CD4-positive, alpha-beta T cell treated with Interleukin-1 beta for 1 hour (primary cell): ENCODE measurements around the gene TYSND1.
"Not testable (repeated sequence)": the region's sequence is repeated elsewhere in the genome, so short reads cannot be mapped to it uniquely, and the experiment has no call there.

Source experiments
- DNase-seq, 2 donors: peaks; one replicate each; pipeline ENCODE4 v3.0.0-alpha.2; 2020 to 2022

TYSND1 gene, protein sequence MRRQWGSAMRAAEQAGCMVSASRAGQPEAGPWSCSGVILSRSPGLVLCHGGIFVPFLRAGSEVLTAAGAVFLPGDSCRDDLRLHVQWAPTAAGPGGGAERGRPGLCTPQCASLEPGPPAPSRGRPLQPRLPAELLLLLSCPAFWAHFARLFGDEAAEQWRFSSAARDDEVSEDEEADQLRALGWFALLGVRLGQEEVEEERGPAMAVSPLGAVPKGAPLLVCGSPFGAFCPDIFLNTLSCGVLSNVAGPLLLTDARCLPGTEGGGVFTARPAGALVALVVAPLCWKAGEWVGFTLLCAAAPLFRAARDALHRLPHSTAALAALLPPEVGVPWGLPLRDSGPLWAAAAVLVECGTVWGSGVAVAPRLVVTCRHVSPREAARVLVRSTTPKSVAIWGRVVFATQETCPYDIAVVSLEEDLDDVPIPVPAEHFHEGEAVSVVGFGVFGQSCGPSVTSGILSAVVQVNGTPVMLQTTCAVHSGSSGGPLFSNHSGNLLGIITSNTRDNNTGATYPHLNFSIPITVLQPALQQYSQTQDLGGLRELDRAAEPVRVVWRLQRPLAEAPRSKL

DNA sequence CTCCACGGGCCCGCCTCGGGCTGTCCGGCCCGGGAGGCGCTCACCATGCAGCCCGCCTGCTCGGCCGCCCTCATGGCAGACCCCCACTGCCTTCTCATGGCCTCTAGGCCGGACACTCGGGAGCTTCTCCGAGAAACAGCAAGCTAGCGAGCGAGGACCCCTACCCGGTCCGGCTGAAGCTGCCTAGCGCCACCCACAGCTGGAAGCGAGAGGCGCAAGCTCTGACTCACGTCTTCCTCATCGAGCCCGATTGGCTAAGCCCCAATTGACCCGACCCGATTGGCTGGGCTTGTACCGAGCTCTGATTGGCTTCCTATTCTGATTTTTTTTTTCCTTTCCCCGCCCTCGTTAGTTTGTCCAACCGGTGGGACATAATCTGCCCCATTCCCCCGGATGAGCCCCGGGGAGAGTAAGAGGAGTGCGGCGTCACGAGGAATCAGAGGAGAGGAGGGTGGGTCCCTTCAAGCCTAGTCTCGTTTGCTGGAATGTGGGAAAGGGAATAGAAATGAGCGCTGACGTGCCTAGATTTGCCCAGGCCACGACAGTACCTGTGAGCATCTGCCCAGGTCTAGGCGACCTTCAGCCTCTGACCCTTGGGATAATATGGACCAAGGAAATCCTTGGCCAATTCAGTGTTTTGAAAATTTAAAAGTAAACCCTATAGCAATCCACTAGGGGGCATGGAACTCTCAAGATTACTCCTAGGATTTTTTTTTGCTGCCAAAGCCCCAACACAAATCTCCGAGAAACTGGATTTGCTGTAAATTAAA lies at the start of gene TYSND1:
TYSND1 (minus strand) TSS at position 212 of the 770 bp plus-strand sequence; CDS start at position 98, 114 bp downstream.
- DNase-seq = peak; percentile 93 to 94

DNA sequence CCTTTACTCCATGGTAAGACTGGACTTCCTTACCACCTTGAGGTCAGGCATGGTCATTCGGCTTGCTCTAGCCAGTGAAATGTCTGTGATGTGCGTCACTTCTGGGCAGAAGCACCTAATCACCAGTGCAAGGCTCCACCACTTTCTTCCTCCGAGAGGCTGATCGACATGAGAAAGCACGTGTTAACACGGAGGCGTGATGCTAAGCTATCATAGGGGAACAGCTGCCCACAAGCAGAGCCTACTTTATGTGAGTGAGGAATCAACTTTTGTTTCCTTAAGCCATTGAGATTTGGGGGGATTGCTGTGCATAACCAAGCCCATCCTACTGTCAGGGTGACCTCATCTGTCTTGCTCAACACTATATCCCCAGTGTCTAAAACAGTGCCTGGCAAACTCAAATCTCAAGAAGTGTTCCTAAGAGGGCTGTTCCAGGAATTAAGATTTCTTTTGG lies 46.9 kb upstream of the TYSND1 start:
- no peak for DNase-seq

DNA sequence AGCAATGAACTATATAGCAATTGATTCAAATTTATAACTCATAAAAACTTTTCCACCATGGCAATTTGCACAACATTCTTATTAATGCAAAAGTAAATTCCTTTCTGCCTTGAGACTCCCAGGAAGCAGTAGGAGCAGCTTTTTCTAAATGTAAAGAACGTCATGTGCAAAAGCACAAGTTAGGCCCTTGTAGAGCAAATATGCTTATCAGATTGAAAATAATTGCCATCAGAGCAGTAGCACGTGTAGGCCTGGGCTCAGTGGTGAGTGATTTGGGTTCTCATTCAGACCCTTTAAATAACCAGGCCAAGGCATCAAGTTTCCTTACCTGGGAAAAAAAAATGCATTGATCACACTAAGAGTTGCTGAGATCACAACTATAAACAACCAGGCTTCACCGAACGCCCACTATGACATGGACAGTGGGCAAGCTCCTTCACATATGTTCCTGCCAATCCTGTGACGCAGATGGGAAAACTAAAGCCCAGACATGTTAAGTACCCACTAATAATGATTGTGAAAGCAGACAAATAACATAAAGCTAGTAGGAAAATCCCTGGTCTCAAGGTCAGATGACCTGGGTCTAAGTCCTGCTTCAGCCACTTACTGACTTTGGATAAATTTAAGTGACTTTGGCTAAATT lies 45.9 kb upstream of the TYSND1 start:
- DNase-seq = no peak

DNA sequence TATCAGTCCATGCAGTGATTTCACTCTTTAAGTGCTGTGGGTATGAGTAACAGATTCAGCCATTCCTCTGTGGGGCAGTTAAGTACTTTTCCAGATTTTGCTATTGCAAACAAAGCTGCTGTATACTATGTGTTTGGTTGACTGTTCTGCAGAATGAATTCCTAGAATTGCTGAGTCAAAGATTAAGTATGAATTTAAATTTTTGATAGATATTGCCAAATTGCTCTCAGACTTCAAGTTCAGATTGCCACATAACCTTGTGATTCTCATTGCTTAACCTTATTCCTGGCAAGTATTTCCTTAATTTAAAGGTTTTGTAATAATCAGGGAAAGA lies 45.4 kb upstream of the TYSND1 start:
- no peak for DNase-seq

DNA sequence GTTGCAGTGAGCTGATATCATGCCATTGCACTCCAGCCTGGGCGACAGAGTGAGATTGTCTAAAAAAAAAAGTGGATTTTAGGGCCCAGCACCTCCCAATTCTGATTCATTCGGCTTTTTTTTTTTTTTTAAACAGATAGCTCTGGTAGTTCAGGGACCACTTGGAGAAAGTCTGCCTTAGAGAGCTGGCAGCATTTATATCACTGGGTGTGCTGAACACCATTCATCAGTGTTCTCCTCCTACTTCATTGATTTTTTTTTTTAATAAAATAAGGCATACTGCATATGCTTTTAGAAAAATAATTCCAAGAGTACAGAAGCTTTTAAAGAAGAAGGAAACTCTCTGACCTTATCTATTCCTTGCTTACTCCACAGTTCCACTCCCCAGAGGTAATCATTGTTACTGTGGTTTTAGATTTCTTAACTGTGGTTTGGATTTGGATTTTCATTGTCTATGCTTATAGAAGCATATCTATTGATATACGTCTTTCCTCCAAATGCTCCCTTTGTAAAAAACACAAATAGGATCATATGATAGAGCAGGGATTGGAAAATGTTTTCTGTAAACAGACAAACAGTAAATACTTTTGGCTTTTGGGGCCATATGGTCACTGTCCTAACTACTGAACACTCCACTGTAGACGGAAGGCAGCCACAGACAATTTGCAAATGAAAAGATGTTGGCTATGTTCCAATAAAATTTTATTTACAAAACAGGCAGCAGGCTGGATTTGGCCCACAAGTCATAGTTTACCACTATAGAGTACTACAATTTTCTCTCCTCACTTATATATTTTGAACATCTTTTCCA lies 44.9 kb upstream of the TYSND1 start:
- DNase-seq = no peak

DNA sequence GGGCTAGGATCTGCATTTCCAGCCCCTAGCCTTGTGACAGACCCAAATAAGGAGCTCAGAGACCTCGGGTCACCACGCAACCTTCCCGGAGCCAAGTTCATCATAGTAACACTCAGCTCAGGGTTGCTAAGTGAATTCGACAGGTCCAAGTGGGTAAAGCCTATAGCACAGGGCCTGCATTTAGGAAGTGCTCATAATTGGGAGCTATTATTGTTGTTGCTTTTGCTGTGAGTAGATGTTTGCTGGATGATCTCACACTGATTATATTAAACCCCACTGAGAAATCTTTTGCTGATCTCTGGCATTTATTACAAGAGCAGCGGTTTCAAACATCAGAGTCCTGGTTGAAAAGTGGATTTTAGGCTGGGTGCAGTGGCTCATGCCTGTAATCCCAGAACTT lies 44.1 kb upstream of the TYSND1 start:
- DNase-seq = no peak

DNA sequence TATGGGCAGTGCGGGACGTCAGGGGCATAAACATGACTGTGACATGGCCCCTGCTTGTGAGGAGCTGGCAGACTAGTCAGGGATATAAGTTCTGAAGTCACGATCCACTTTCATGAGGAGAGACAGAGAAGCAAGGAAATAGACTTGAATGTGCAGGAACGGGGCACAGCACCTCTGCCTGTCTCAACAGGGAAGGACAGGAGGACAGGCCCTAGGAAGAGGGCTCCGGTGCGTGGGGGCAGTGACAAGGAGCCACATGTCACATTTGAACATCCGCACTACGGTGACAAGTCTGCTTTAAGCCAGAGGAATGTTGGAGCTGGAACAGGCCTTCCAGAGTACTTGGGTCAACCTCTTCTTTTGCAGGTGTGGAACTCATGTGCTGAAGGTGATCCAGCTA lies 43.6 kb upstream of the TYSND1 start:
- no peak for DNase-seq

DNA sequence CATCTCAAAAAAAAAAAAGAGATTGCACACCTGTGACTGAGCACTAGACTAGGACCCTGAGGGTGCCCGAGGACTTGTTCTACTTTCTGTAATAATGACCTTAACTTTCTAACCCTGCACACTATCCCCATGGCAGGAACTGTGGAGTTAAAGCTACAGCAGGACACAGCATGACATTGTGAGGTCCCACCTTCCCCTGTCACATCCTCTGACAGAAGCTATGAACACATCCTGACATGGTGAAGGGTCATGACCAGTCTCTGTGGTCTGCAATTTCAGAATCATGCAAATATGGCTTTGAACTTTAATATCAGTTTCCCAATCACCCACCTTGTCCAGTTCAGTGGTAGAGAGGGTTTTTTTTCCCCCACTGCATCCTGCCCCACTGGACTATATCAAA lies 42.3 kb upstream of the TYSND1 start:
- no peak for DNase-seq

DNA sequence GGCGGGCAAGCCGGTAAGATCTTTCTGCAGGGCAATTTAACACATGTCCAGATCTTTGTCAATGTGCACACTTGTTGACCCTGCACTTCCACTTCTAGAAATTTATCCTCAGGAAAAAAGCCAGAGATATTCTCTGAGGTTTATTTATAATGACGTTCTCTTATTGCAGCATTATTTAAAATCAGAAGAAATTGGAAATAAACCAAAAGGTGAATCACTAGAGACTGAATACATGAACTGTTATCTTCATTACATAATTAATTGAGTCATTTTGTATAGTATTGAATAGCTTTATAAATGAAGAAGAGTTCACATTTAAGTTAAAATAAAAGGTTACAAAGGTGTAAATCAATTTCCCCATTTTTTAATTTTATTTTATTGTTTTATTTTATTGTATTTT lies 40.1 kb upstream of the TYSND1 start:
- DNase-seq = no peak

DNA sequence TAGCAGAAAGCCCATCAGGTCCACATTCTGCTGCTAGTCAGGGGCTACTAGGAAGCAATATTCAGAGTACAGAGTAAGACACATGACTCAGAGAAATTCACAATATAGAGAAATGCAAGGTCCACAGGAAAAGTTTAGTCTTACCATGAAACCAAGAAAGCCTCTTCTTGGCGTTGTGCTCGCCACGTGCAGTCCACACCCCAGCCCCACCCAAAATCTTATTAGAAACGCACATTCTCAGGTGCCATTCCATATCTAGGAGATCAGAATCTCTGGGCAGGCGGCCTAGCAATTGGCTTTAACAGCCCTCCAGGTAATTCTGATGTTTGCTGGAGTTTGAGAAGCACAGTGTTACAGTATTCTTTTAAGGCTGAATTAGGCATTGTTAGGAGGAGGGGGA lies 39.6 kb upstream of the TYSND1 start:
- no peak for DNase-seq

DNA sequence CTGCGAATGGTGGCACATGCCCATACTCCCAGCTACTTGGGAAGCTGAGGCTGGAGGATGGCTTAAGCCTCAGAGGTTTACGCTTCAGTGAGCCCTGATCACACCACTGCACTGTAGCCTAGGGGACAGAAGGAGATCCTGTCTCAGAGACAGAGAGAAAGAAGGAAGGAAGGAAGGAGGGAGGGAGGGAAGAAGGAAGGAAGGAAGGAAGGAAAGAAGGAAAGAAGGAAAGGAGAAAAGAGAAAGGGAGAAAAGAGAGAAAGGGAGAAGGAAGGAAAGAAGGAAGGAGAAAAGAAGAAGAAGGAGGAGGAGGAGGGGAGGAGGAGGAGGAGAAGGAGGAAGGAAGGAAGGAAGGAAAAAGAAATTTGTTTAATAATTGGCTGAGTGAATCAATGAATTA lies 36.8 kb upstream of the TYSND1 start:
- no peak for DNase-seq

DNA sequence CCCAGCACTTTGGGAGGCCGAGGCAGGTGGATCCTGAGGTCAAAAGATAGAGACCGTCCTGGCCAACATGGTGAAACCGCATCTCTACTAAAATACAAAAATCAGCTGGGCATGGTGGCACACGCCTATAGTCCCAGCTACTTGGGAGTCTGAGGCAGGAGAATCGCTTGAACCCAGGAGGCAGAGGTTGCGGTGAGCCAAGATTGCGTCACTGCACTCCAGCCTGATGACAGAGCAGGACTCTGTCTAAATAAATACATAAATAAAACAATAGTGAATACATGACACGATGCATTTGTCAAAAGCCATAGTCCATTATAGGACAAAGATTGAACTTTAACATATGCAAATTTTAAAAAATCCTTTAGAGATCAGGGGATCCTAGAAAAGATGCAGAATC lies 32.7 kb upstream of the TYSND1 start:
- DNase-seq = not testable (repeated sequence)

DNA sequence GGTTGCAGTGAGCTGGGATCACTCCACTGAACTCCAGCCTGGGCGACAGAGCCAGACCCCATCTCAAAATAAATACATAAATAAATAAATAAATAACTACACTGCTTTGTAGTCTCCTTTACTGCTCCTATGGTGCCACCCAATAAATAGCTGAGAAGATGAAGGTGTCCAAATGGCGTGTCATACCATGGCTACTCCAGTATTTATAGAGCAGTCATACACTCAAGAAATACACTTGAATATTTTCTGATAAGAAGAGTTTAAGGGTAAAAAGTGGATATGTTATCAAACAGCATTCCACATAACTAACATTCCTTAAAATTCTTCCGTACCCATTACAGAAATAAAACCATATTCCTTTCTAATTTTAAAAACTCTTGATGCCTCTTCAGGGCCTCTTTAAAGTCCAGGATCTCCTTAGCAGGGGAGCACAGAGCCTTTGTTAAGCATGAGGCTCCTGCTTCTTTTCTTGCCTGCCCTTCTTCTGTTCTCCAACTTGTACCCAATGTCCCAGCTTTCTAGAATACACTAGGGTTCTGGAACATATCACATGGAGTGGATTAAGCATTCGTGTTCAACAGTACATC lies 31.7 kb upstream of the TYSND1 start:
- no peak for DNase-seq

DNA sequence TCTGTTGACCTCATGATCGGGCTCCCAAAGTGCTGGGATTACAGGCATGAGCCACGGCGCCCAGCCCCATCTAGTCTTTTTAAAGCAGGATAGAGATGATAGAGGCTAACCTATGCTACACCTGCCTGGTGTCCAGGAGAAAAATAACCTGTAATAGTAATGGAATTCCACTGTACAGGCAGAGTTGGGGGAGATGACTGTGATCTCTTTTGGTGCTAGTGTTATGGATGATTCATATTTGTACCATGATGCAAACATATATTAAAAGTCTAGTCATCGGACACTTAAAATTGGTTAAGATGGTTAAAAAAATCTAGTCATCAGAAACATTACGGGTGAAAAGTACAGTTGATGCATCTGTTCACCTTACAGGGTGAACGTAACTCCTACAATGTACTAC lies 29.9 kb upstream of the TYSND1 start:
- DNase-seq = no peak

DNA sequence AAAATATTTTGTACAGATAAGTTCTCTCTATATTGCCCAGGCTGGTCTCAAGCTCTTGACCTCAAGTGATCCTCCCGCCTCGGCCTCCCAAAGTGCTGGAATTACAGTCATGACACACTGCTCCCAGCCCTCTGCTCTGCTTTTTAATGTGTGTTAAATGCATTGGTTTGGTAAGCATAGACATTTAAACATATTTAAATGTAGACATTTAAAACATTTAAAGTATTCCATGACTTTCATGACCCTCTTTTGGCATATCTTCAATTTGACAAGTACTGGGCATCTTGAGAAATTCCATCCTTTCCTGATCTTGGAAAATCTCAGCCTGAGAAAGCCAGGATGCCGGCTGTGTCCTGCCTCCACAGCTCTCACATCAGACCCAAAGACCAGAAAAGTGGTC lies 29.0 kb upstream of the TYSND1 start:
- no peak for DNase-seq

DNA sequence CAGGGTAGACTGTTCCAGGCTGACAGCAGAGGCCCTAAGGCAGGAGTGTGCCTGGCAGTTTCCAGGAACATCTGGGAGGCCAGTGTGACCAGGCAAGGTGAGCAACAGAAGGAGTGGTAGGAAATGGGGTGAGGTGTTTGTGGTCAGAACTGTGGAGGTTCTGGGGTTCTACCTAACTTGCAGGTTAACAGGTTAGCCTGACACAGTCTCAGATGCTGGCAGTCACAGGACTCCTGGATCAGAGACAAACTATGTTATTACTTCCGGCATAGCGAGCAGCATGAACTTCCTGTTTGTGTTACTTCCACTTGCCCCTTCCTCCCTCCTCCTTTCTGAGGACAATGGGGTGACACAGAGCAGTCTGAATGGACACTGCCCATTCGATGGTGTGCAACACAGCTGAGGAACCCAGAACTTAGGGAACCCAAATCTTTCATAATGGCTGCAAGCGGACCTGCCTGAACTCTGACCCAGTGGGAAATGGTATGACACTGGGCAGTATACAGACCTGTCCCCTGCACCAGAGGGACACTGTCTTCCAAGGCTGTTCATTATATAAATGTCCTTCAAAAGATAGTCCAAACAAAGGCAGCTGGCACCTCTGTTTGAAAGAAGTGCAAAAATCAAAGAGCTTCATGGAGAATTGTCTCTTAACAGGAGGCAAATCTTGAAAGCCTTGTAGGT lies 27.7 kb upstream of the TYSND1 start:
- peak; percentile 55 to 63 for DNase-seq

DNA sequence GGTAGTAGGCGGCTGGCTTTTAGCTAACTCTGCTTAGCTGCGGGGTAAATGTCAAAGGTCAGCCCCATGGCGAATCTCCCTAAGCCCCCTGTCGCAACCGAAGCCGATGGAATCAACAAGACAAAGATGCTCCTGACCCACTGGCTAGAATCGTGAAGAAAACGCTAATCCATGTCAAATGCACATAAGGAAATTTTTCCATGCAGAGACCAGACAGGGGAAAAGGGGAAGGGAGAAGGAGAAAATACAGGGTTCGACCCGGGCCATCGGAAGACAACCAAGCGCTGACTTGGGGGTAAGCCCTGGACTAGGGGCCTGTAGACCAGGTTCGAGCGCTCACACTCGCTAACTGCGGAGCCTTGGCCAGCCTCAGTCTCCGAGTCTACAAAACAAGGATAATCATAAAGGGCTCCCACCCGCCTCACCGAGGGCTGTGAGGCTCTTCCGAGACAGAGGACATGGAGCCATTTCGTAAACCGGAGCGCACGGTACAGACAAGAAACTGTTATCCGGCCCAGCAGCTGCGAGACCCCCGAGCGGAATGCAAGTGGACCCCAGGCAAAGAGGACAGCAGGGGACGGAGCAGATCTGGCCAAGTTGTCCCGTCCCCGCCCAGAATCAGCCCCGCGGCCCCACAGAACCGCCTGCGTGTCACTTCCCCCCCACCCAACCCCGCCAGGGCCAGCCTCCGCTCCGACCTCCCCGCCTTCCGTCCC lies 23.3 kb upstream of the TYSND1 start:
- DNase-seq = no peak

DNA sequence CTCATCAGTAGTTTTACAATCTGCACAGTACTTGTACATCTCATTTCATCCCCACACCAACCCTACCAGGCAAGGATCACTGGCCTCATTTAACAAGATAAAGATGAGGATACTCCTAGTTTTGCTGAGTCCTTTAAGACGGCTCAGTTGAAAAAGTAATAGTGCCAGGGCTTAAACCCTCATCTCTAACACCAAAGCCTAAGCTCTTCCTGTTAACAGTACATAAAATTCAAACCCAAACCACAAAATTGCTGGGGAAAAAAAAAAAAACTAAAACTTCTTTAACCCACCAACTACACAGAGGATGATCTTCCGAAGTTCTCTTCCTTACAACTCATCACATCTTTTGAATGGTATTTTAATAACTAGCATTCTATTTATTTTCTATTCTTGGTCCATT lies 22.5 kb upstream of the TYSND1 start:
- peak in 1 of 2 donors; percentile 51 for DNase-seq

DNA sequence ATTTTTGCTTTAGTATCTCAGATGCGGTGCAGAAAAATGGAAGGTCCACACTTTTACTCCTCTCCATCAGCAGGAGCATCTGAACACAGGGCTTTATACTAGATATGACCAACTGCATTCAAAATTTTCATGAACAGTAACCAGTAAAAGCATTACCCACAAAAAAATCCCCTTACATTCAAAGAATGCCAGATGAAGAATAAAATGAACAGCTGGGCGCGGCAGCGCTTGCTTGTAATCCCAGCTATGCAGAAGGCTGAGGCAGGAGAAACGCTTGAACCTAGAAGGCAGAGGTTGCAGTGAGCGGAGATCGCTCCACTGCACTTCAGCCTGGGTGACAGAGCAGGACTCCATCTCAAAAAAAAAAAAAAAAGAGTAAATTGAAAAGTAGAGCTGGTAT lies 20.7 kb upstream of the TYSND1 start:
- no peak for DNase-seq

DNA sequence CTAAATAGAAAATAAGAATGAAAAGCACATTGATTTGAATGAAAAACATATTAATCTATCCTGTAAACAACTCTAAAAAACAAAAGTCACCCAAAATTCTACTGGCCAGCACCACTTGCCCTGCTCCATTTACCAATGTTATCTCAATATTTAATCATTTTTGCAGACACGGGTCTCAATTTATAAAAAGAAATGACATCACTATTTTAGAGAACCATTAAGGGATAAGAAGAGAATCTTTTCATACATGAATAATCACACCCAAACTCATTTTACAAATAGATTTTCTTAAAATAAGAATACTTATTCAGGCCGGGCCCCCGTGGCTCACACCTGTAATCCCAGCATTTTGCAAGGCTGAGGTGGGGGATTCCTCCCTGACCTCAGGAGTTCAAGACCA lies 19.9 kb upstream of the TYSND1 start:
- no peak for DNase-seq

DNA sequence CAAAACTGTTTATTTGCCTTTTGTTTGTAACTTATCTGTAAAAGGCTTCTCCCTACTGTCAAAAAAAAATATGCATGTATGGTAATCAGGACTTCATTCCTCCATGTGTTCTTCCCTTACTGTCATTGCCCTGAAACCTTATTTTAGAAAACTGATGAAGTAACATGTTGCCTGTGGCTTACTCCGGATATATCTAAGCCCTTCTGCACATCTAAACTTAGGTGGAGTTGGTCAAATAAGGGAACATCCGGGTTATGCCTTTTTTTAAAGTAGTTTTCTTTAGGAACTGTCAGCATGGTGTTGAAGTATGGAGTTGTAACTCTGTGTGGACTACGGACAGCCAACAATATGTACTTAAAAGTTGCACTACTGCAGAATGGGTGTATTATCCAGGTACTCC lies 17.7 kb upstream of the TYSND1 start:
- DNase-seq = no peak
